HG02885 (cell line): ENCODE results near the gene TCF7.

Experiments
- ATAC-seq: cut with Tn5 transposase; IDR thresholded peaks from one replicate; pipeline ENCODE4 v1.9.1; 2021; ENCODE audit warnings: mild to moderate bottlenecking; ENCODE audit not compliant: unreplicated experiment, poor library complexity

The TCF7 gene

DNA sequence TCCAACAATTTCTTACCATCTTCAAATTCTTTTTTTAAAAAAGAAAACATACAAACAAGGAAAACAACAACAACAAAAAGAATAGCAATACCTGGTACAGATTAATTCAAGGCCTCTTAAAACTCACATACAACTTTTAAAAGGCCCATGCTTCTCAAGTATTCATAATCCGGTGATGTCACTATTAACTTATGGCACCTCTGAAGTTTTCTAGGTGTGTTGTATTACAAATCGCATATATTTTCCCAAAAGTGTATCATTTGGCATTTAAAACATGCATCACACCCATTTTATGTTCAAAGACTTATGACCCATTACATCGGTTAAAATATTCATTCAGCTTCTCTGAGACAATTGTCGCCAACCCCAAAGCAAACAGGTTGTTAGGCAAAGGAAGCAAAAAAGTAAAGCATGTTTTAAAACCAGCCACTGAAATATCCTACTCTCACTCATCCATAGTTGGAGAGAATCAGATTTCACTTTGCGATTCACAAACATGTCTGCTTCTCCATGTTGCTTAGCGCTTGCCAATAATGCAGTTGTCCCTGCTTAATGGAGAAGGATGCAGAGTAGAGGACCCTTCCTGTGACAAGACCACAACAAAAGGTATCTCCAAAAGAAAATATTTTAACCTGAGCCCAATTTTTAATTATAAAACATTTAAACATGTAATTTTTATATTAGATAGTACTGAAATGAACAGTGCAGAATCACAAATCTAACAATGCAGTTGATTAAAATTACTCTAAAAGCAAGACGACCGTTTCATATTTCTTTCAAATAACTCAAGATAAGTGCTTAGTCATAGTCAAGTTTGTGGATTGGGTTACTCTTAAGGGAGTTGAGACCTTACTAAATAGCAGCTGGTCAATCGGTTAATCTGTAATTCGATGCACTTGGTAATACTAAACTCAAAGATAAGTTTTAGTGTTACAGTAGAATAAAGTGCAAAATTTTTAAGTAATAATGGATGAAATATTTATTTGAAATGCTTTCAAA lies 60.7 kb downstream of the TCF7 start:
- no peak for ATAC-seq

DNA sequence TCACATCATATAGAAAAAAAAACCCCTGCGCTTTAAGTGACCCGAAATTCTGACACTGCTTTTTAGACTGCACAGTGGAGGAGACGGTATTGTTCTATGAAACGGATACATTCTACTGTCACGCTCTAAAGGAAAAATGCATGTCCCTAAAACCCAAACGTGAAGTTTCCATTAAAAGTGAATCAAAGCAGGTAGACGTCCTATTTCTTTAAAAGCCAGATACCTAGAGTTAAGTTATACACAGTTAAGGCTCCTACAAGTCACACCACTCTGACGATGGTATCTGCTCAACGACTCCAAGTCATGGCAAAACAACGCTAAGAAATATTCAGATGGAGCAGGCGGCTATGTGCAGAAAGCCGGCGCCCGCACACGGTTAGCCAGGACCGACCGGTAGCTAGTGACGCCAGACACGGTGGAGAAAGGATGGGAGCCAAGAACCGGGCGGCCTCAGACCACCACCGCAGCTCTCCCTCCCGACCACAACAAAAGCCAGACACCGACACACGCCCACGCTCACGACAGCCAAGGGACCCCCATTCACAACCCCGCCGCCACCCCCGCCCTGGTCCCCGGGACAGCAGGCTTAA lies 61.5 kb downstream of the TCF7 start:
- peak; percentile 28 for ATAC-seq

GRCh38 chr5:134176511-134177368 lies 62.3 kb downstream of the TCF7 start, which contains the start of gene SKP1:
TSS of gene SKP1 (minus strand) at chr5:134176950. CDS start at chr5:134174022, 2,928 bp downstream.
- ATAC-seq: peak; percentile 81

DNA sequence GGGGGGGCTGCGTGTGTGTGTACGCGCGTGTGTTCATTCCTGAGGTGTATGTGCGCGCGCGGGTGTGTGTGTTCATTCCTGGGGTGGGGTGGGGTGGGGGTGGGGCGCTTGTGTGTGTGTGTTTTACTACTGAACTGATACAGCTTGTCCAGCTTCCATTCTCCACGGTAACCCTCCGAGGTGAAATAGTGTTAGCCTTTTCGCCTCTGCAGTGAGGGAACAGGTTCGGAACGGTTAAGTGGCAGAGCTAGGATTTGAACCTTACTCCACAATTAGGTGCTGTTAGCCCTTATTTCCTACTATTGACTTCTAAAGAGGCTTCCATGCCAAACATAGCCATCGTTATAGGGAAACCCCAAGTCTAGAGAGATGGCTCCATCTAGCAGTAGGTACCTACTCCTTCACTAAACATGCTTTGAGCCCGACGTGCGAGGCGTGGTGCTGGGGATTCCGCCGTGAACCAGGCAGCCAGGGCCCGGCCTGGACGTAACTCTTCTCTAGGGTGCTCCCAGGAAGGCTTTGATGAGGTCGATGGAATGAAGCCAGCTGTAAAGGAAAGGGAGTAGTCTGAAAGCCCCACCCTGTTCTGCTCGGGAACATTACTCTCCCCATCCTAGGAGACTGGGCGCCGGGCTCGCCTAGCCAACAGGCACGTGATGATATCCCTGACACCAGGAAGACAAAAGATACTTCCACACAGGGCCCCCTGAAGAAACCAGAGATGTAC lies 63.1 kb downstream of the TCF7 start:
- no peak for ATAC-seq

GRCh38 chr5:134178096-134178419 lies 63.6 kb downstream of the TCF7 start:
- ATAC-seq: no peak

- no peak for ATAC-seq
Measured at GRCh38 chr5:134183481-134183880, 69.0 kb downstream of the TCF7 start.

- ATAC-seq: peak; percentile 83
Measured at GRCh38 chr5:134184155-134185135, 70.0 kb downstream of the TCF7 start.

GRCh38 chr5:134188092-134188491 lies 73.6 kb downstream of the TCF7 start:
- ATAC-seq: no peak

DNA sequence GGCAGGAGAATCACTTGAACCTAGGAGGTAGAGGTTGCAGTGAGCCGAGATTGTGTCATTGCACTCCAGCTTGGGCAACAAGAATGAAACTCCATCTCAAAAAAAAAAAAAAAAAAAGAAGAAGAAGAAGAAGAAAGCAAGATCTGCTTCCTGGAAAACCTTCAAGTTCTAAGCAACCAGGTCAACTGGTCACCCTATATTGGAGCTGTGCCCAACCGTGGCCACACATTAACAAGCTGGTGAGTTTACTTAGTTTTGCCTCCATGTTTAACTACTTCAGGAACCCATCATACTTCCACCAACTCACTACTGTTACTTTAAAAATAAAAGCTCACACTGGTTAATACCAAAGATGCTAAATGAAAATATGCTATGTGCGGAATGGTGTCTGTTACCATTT lies 74.5 kb downstream of the TCF7 start:
- ATAC-seq: no peak

DNA sequence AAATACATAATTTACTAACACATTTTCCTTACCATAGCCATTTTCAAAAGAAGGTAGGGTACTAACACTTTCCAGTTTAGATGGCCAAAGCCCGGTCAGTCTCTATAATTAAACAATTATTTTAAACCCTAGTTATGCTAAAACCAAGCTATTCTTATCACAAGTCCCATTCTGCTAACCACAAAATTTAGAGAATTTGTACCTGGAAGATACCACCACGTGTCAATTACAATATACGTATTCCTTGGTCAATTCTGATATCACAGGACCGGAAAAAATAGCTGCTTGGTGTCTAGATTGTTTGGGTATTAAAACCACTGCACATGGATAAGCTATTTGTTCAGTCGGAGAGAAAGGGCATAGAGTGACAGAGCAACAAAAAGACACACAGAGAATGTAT lies 81.2 kb downstream of the TCF7 start:
- no peak for ATAC-seq
